Stimulated activated CD8-positive, alpha-beta memory T cell treated with anti-CD3 and anti-CD28 coated beads, Interleukin-4, amount 100 ng/mL, for 48 hours (primary cell): ENCODE measurements around the gene GLS2.
"Not testable (repeated sequence)": the region's sequence is repeated elsewhere in the genome, so short reads cannot be mapped to it uniquely, and the experiment has no call there.

Source experiments
- DNase-seq: peaks from one replicate; pipeline ENCODE4 v3.0.0-alpha.2; 2020

The GLS2 gene

DNA sequence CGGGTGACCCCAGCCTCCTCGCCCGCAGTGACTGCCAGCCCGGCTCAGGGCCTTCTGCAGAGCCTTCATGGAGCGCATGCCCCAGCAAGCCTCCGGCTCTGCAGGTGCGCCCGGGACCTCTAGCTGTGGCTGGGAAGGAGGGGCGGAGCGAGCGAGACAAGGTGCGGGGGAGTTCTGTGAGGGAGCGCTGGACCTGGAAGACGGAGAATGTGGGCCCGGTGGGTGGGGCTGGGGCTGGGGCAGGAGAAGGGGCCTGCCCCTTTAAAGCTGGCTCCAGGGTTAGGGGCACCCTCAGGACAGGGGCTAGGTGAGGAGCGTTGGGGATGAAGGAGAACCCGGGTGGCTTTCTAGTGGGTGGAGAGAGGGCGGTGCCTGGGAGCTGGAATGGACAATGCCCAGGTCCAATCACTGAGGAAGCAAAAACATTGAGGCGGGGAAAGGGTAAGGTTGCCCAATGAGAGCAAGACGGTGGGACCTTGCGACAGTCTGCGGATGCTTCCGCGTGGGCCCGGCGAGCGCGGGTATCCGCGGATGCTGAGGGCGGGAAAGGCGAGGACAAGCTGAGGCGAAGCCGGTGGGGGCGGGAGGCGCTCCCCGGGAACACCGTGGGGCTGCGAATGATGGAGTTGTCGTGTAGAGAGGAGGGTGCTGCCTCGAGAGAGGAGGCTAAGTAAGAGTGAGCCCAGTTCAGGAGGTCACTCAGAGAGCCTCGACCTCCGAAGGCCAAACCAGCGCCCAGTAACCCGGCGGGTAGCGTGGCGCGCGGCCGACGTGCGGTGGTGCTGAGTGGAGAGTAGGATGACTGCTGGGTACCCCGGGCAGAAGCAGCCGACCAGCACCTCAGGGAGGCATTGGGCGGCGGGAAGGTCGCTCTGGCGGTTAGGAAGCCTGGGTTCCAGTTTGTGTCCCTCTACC lies at the start of gene GLS2:
GLS2 (minus strand) TSS at position 121 of the 915 bp plus-strand sequence; CDS start at position 78, 43 bp downstream.
- DNase-seq: peak; percentile 74

- DNase-seq: no peak
These were observed 49.6 kb upstream of the GLS2 start for GRCh38 chr12:56537546-56537945.

DNA sequence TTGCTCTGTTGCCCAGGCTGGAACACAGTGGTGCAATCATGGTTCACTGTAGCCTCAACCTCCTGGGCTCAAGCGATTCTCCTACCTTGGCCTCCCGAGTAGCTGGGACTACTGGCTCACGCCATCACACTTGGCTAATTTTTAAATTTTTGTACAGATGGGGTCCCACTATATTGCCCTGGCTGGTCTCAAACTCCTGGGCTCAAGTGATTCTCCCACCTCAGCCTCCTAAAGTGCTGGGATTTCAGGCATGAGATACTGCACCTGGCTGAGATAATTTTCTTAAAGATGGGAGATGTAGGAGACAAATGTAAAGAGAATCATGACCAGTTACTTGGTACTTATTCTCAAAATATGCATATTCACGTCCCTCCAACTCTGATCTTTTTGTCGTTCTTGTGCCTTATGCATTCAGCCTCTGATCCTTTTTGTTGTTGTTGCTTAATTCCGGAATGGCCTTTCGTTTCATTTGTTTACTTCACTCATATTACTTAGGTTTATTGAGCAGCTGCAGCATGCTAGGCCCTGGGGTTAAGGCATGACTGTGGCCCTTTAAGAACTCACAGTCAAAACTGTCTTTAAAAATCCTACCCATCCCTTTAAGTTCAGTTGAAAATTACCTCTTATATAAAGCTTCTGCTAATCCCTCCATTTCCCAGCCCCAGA lies 42.6 kb upstream of the GLS2 start:
- DNase-seq: no peak

DNA sequence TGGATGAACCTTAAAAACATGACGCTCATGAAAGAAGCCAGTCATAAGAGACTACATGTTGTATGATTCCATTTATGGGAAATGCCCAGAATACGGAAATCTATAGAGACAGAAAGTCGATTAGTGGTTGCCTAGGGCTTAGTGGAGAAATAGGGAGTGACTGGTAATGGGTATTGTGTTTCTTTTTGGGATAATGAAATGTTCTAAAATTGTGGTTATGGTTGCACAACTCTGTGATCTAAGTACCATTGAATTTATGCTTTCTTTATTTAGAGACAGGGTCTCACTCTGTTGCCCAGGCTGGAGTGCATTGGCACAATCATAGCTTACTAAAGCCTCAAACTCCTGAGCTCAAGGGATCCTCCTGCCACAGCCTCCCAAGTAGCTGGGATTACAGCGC lies 41.7 kb upstream of the GLS2 start:
- no peak for DNase-seq

DNA sequence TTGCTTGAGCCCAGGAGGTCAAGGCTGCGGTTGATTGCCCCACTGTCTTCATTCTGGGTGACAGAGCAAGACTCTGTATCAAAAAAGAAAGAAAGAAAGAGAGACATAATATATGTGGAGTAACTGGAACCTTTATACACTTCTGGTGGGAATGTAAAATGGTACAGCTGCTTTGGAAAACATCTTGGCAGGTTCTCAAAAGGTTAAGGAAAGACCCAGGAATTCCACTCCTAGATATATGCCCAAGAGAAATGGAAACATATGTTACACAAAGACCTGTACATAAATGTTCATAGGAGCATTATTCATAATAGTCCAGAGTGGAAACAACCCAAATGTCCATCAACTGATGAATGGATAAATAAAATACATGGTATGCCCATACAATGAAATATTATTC lies 40.9 kb upstream of the GLS2 start:
- DNase-seq: no peak

DNA sequence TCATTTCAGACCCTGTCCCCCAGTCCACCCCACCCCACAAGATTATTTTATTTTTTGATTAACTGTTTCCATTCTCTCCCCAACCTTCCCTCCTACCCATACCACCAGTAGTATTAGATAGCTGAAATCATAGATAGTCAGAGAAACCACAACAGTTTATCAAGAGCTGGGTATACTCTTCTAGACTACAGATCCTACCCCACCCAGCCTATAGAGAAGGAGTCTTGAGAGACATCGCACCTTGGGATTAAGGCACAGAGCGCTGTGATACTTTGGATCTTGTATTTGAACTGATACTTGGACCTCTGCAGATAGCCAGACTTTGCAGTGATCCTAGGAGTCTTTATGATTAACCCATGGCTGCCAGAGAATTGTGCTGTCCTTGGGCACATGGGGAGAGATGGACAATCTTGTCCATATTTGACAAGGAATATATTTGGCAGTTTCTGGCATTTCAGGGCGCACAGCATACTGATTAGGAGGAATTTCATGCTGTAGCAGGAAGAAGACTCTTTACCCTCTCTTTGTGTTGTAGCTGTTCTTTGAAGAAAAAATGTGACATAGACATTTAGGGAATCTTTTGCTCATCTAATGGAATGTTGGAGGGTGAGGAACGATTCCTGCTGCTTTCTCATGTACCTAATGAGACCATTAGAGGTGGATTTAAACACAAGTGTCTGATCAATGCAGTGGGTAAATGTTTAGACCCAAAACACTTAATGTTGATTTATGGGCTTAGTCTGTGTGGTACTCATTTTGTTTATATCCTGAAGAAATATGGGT lies 34.6 kb upstream of the GLS2 start:
- no peak for DNase-seq

GRCh38 chr12:56521590-56522371 lies 33.8 kb upstream of the GLS2 start, which contains the start of gene RBMS2:
Gene RBMS2 (plus strand): TSS chr12:56521820. CDS start chr12:56522024, 204 bp downstream.
- peak; percentile 37 for DNase-seq

- no peak for DNase-seq
These were observed 33.2 kb upstream of the GLS2 start for GRCh38 chr12:56521209-56521589.

GRCh38 chr12:56520506-56520905 lies 32.5 kb upstream of the GLS2 start:
- DNase-seq: no peak

GRCh38 chr12:56520048-56520447 lies 32.1 kb upstream of the GLS2 start:
- no peak for DNase-seq

DNA sequence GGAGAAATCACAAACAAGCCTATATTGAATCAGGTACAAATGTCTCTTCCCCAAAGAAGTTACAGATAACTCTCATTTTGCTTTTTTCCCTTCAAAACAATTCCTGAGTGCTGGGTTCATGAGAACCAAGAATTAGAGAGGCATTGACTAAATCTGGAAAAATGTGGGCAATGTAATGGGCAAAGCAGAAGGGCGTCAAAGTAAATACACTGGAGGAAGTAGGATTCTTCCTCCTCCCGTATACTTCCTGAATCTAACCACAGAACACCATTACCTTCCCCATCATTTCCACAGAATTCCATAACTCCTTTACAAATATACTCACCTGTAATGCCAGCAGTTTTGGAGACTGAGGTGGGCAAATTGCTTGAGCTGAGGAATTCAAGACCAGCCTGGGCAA lies 30.6 kb upstream of the GLS2 start:
- no peak for DNase-seq

- no peak for DNase-seq
These were observed 29.9 kb upstream of the GLS2 start for GRCh38 chr12:56517854-56518253.

DNA sequence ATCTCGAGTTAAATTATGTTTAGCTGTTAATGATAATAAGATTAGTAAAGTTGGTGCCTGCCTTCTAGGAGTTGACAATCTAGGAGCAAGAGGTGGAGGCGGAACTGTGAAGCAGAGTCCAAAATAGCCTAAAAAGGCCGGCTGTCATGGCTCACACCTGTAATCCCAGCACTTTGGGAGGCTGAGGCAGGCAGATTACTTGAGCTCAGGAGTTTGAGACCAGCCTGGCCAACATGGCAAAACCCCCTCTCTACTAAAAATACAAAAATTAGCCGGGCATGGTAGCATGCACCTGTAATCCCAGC lies 26.0 kb upstream of the GLS2 start:
- DNase-seq: not testable (repeated sequence)

DNA sequence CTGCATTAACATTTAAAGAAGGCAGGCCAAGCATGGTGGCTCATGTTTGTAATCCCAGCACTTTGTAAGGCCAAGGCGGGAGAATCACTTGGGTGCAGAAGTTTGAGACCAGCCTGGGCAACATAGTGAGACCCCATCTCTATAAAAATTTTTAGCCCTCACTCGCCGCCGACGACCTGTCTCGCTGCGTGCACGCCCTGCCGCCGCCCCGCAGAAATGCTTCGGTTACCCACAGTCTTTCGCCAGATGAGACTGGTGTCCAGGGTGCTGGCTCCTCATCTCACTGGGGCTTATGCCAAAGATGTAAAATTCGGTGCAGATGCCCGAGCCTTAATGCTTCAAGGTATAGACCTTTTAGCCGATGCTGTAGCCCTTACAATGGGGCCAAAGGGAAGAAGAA lies 22.8 kb upstream of the GLS2 start:
- DNase-seq: no peak

DNA sequence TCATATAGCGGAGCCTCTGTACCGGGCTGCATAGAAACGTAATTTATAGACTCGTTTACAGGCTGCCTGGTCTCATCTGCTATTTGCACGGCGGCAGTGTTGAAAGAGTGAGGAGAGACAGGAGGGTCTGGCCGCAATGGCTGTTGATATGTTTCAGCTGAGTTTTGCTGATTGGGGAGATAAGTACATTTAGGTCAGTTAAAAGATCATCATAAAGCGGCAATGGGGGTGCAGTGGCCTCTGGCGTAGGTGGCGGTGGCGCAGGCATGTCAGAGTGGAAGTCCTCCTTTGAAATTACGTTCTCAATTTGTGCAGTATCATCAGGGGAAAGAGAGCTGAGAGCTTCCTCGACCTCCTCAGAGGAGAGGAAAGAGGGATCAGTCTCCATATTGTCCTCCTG lies 11.9 kb upstream of the GLS2 start:
- not testable (repeated sequence) for DNase-seq

GRCh38 chr12:56499452-56499851 lies 11.5 kb upstream of the GLS2 start:
- DNase-seq: not testable (repeated sequence)

- DNase-seq: not testable (repeated sequence)
These were observed 10.4 kb upstream of the GLS2 start for GRCh38 chr12:56498126-56498902.

- DNase-seq: peak; percentile 80
These were observed 8.7 kb upstream of the GLS2 start for GRCh38 chr12:56496704-56497103.

DNA sequence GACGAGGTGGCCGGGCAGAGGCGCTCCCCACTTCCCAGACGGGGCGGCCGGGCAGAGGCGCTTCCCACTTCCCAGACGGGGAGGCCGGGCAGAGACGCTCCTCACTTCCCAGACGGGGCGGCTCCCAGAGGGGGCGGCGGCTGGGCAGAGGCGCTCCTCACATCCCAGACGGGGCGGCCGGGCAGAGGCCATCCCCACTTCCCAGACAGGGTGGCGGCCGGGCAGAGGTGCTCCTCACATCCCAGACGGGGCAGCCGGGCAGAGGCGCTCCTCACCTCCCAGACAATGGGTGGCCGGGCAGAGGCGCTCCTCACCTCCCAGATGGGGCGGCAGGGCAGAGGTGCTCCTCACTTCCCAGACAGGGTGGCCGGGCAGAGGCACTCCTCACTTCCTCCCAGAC lies 6.5 kb upstream of the GLS2 start:
- not testable (repeated sequence) for DNase-seq

- not testable (repeated sequence) for DNase-seq
These were observed 6.1 kb upstream of the GLS2 start for GRCh38 chr12:56494106-56494415.

DNA sequence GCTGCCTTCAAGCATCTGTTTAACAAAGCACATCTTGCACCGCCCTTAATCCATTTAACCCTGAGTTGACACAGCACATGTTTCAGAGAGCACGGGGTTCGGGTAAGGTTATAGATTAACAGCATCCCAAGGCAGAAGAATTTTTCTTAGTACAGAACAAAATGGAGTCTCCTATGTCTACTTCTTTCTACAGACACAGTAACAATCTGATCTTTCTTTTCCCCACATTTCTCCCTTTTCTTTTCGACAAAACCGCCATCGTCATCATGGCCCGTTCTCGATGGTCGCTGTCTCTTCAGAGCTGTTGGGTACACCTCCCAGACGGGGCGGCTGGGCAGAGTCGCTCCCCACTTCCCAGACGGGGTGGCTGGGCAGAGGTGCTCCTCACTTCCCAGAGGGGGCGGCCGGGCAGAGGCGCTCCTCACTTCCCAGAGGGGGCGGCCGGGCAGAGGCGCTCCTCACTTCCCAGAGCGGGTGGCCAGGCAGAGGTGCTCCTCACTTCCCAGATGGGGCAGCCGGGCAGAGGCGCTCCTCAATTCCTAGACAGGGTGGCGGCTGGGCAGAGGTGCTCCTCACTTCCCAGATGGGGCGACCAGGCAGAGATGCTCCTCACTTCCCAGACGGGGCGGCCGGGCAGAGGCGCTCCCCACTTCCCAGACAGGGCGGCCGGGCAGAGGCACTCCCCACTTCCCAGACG lies 5.6 kb upstream of the GLS2 start:
- DNase-seq: not testable (repeated sequence)
